Measurements from ENCODE around the gene THRSP. TPM values are rescaled to one million over a fixed set of nuclear protein-coding genes. Genes with fewer than 3 reads are reported as not detected.
"Not testable (repeated sequence)": the region's sequence is repeated elsewhere in the genome, so short reads cannot be mapped to it uniquely, and the experiment has no call there.

THRSP gene
- total and polyA plus RNA-seq, 2 of the 8 experiments (the other 6 are each of a cell fraction or from before 2014, with no cell fraction given): 0.11 TPM; not detected in 1

GRCh38 chr11:78028423-78028822, 35.2 kb upstream of the THRSP start:
- H3K9ac ChIP-seq (replicated peaks in 1 of 4; ENCODE audit: extremely low read depth in 1 of 4, low read depth in 3 of 4, low read length in 3 of 4); H3K36me3 ChIP-seq (ENCODE audit: control insufficient read depth in 2 of 4, insufficient read depth in 4 of 4, low read length in 3 of 4); H4K5ac ChIP-seq (ENCODE audit: insufficient read length, low read depth, low read length); H4K8ac ChIP-seq (ENCODE audit: extremely low read depth, insufficient read depth, low read length); H3K4me3 ChIP-seq (ENCODE audit: extremely low read depth in 1 of 4, insufficient read depth in 2 of 4, low read depth in 3 of 4, low read length in 4 of 4); H3K4me1 ChIP-seq (replicated peaks in 1 of 4; ENCODE audit: control insufficient read depth in 3 of 4, insufficient read depth in 4 of 4, low read length in 3 of 4); H3K23me2 ChIP-seq (ENCODE audit: low read depth, low read length); H2AFZ ChIP-seq (ENCODE audit: low read length); H3K27me3 ChIP-seq (replicated peaks in 1 of 4; ENCODE audit: control insufficient read depth in 3 of 4, extremely low read depth in 1 of 4, insufficient read depth in 3 of 4, low read length in 3 of 4); FAIRE-seq; H3K56ac ChIP-seq (replicated peaks; ENCODE audit: insufficient read length, low read depth, low read length); H2BK15ac ChIP-seq (ENCODE audit: low read length); H2BK20ac ChIP-seq (ENCODE audit: low read length); POLR2A ChIA-PET (ENCODE audit: partially characterized antibody); H2AK5ac ChIP-seq (ENCODE audit: low read depth, low read length); H3K23ac ChIP-seq (ENCODE audit: insufficient read length); CTCF ChIA-PET (ENCODE audit: partially characterized antibody); H3K79me1 ChIP-seq (ENCODE audit: low read depth, low read length); DNase-seq (ENCODE audit: low read depth in 1 of 2, low spot score in 2 of 2); H2BK5ac ChIP-seq (ENCODE audit: low read depth, low read length); H3K9me3 ChIP-seq (ENCODE audit: insufficient read depth in 2 of 2, low read depth in 1 of 2, low read length in 1 of 2); H2BK120ac ChIP-seq (replicated peaks; ENCODE audit: low read depth, low read length); H4K20me1 ChIP-seq (replicated peaks in 1 of 2; ENCODE audit: control insufficient read depth in 1 of 2, insufficient read depth in 2 of 2, low read length in 2 of 2); H3K18ac ChIP-seq (ENCODE audit: extremely low read depth, low read length); H2BK12ac ChIP-seq (ENCODE audit: low read depth, low read length); H4K91ac ChIP-seq (replicated peaks; ENCODE audit: insufficient read length, low read length); H3K27ac ChIP-seq (ENCODE audit: low read depth, low read length); H3K4me2 ChIP-seq (ENCODE audit: insufficient read depth in 1 of 2, low read depth in 2 of 2, low read length in 2 of 2); H3K14ac ChIP-seq (ENCODE audit: insufficient read length); H3K79me2 ChIP-seq (ENCODE audit: control insufficient read depth in 1 of 2, insufficient read depth in 2 of 2, low read length in 2 of 2); H3K4ac ChIP-seq (replicated peaks; ENCODE audit: insufficient read length, low read depth, low read length): not testable (repeated sequence)
- WGBS, 2 experiments (ENCODE audit: extremely low coverage in 1 of 2, insufficient coverage in 1 of 2, insufficient read length in 1 of 2, insufficient replicate concordance in 2 of 2, low coverage in 1 of 2, low lambda C conversion rate in 2 of 2, missing lambda C conversion rate in 1 of 2): 88% methylated on average over 9 of the region's 9 CpGs; no CpG with 5 or more reads in 1 of the 2 experiments
